Fibroblast of the aortic adventitia (primary cell): Measurements from ENCODE around the gene SSH3. TPM values are rescaled to one million over a fixed set of nuclear protein-coding genes. Genes with fewer than 3 reads are reported as not detected.

Experiments
- DNase-seq: peaks from one replicate; pipeline ENCODE4 v3.0.0-alpha.2; 2010; ENCODE audit warnings: low read depth
- H3K4me3 ChIP-seq: 2 replicates; pipeline ENCODE4 v1.5.1; 2011; ENCODE audit warnings: low read depth, mild to moderate bottlenecking, control low read depth, low read length, moderate library complexity
- total RNA-seq: library from RNA; depleted of rRNA; stranded (reverse); fragments of >200 nt; gene quantifications from 2 replicates; pipeline ENCODE4 v1.2.3, GENCODE V29; 2012; ENCODE audit warnings: low replicate concordance
- TF ChIP-seq, protein P1 (sequence below): IDR thresholded peaks from 2 replicates; pipeline ENCODE4 v1.5.1; 2011; ENCODE audit warnings: mild to moderate bottlenecking, low read length, control low read depth, inconsistent platforms; ENCODE audit not compliant: insufficient read depth

The SSH3 gene
- total RNA-seq, 1 donor, result 11.7 TPM

GRCh38 chr11:67272327-67273259 lies 30.7 kb upstream of the SSH3 start:
- DNase-seq, result no peak
- TF ChIP-seq, protein P1, sequence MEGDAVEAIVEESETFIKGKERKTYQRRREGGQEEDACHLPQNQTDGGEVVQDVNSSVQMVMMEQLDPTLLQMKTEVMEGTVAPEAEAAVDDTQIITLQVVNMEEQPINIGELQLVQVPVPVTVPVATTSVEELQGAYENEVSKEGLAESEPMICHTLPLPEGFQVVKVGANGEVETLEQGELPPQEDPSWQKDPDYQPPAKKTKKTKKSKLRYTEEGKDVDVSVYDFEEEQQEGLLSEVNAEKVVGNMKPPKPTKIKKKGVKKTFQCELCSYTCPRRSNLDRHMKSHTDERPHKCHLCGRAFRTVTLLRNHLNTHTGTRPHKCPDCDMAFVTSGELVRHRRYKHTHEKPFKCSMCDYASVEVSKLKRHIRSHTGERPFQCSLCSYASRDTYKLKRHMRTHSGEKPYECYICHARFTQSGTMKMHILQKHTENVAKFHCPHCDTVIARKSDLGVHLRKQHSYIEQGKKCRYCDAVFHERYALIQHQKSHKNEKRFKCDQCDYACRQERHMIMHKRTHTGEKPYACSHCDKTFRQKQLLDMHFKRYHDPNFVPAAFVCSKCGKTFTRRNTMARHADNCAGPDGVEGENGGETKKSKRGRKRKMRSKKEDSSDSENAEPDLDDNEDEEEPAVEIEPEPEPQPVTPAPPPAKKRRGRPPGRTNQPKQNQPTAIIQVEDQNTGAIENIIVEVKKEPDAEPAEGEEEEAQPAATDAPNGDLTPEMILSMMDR, result no peak
- H3K4me3 ChIP-seq, result no peak overlapping the region

- TF ChIP-seq, protein P1, result no peak
- H3K4me3 ChIP-seq, result no peak overlapping the region
These were observed 29.9 kb upstream of the SSH3 start for GRCh38 chr11:67273260-67273990.

DNA sequence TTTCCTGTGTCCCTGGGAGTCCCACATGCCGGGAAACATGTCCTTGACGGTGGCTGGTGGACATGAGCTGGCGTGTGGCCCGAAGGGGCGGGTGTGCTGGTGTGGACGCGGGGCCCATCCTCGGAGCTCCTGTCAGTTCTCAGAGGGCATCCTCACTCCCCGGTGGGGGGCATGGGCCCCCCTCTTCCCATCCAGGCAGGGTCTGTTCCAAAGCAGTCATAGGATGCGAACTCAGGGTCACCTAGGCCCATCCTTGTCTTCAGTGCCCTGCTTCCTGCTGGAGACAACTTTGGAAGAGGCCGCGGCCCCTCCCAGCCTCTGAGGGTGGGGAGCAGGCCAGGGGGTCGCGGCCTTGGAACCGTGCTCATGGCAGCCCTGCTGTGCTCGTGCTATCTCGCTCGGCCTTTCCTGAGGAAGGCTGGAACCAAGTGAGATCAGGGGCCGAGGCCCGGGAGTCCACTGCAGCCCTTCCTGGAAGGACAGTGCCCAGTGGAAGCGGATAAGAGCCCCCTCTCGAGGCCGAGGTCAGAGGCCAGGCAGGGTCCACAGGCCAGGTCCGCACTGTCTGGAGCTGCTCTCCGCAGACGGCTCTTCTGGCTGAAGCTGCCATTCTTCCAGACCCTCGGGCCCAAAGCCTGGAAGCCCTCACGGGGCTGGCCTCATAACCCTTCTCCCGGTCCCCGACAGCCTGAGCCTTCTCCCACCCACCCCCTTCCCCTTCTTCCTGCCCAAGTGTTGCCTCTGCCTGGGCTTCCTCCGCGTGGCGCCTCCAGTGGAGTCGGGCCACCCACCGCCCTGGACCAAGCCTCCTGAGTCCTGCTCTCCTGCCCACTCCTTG lies 28.3 kb upstream of the SSH3 start:
- TF ChIP-seq, protein P1, result no peak

More at GRCh38 chr11:67273260-67273990, 29.9 kb upstream of the SSH3 start:
- no peak for DNase-seq

DNA sequence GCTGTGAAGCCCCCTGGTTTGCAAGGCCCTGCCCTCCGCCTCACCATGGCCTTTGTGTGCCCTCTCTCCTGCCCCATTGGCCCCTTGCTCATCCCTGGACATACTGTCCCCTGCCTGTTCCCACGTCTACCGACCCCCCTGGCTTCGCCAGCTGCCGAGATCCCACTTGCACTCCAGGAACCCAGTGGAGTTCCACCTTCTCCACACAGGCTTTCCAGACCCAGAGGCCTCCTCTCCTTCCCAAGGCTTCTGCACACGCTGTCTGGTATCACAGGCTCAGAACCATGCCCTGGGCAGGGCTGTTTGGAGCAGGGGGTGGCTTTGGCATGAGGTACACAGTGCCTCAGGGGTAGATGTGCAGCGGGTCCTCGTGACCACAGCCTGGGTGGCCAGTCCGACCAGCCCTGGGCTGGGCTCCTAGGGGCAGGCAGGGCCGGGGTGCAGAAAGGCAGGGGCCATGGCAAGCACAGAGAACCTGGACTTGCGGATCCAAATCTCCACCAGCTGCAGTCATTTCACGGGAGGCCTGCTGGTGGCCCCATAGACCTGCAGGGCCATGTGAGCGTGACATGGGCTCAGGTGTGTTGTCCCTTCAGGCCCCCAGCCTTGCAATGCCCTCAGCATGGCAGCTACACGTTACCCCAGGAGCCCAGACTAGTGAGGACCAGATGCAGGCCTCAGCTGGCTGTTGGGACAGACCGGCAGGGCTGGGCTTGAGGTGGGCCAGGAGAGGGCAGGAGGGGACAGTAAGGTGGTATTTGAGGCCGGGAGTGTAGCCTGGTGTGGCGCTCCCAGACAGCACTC lies 27.5 kb upstream of the SSH3 start:
- H3K4me3 ChIP-seq, result no peak overlapping the region
- TF ChIP-seq, protein P1, result no peak
- DNase-seq, result no peak

More for the DNA sequence above, 28.3 kb upstream of the SSH3 start:
- no peak overlapping the region for H3K4me3 ChIP-seq
- no peak for DNase-seq

- TF ChIP-seq, protein P1, result peak; percentile 9
- peak overlapping the region; percentile 57 for H3K4me3 ChIP-seq
- peak; percentile 34 for DNase-seq
These were observed 26.5 kb upstream of the SSH3 start for GRCh38 chr11:67276781-67277230.
